ENCODE data around the gene TSHZ2.

DNA sequence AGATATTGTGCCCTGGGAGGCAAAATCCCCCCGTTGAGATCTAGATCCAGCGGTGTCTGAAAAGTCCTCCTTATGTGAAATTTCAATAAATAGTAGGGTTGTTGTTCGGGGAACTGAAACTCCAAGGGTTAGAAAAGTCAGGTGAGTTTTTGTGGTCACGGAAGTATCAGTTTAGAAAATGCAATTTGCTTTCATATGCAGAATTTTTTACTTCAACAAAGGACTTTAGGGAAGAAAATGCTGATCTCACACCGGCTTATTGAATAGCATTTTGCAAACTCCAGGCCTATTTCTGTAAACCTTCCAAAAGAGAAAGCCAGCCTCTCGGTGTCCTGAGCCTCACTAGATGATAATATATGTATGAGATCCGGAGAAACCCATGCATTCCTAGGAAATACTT is 254.7 kb downstream of the TSHZ2 start:
- TF ChIP-seq, protein P1, sequence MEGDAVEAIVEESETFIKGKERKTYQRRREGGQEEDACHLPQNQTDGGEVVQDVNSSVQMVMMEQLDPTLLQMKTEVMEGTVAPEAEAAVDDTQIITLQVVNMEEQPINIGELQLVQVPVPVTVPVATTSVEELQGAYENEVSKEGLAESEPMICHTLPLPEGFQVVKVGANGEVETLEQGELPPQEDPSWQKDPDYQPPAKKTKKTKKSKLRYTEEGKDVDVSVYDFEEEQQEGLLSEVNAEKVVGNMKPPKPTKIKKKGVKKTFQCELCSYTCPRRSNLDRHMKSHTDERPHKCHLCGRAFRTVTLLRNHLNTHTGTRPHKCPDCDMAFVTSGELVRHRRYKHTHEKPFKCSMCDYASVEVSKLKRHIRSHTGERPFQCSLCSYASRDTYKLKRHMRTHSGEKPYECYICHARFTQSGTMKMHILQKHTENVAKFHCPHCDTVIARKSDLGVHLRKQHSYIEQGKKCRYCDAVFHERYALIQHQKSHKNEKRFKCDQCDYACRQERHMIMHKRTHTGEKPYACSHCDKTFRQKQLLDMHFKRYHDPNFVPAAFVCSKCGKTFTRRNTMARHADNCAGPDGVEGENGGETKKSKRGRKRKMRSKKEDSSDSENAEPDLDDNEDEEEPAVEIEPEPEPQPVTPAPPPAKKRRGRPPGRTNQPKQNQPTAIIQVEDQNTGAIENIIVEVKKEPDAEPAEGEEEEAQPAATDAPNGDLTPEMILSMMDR (IDR thresholded peaks at IDR 0.05; ENCODE audit: poor library complexity) = no peak
- no peak for TF ChIP-seq EZH2 (IDR thresholded peaks at IDR 0.05; ENCODE audit: borderline replicate concordance)
